Neutrophil (primary cell): ENCODE data around the gene WDR19.

Experiments used
- H3K27ac ChIP-seq: fragments of 200-600 bp; sonication (generic); 2 replicates; pipeline ENCODE4 v1.5.1; 2016; ENCODE audit warnings: mild to moderate bottlenecking, moderate library complexity
- H3K27me3 ChIP-seq: fragments of 200-600 bp; sonication (generic); 2 replicates; pipeline ENCODE4 v1.6.0; 2016; ENCODE audit warnings: mild to moderate bottlenecking
- H3K36me3 ChIP-seq: fragments of 200-600 bp; sonication (generic); 2 replicates; pipeline ENCODE4 v1.5.1; 2017
- H3K4me1 ChIP-seq, 2 experiments: fragments of 200-600 bp in 1 of 2; sonication (generic) in 1 of 2; 1 replicate in 1 of 2; 2 replicates in 1 of 2; pipeline versions ENCODE4 v1.5.1 to v1.6.1; 2013 to 2016; ENCODE audit warnings: low read depth in 1 of 2, low read length in 1 of 2, mild to moderate bottlenecking in 1 of 2, moderate library complexity in 1 of 2; ENCODE audit not compliant: control insufficient read depth in 1 of 2, insufficient read depth in 1 of 2
- H3K4me3 ChIP-seq, 2 experiments: fragments of 200-600 bp in 1 of 2; sonication (generic) in 1 of 2; 1 replicate in 1 of 2; 2 replicates in 1 of 2; pipeline ENCODE4 v1.5.1; 2013 to 2016; ENCODE audit warnings: low read depth in 1 of 2, low read length in 1 of 2, mild to moderate bottlenecking in 1 of 2, moderate library complexity in 1 of 2
- H3K9me3 ChIP-seq: fragments of 200-600 bp; sonication (generic); 2 replicates; pipeline ENCODE4 v1.5.1; 2016
- CTCF ChIP-seq: fragments of 200-600 bp; sonication (generic); IDR thresholded peaks from 2 replicates; pipeline ENCODE4 v1.5.1; 2016; ENCODE audit warnings: antibody characterized with exemption

WDR19 gene

GRCh38 chr4:39157520-39157919 is 24.8 kb upstream of the WDR19 start:
- H3K4me1 ChIP-seq = no peaks in the 10 kb centered on the region
- no peak overlapping the region for H3K4me3 ChIP-seq
- H3K27ac ChIP-seq = no peak overlapping the region
- H3K36me3 ChIP-seq = no peaks in the 10 kb centered on the region
- H3K9me3 ChIP-seq = no peaks in the 10 kb centered on the region
- TF ChIP-seq CTCF = no peak
- H3K27me3 ChIP-seq = no peaks in the 10 kb centered on the region

- no peak for TF ChIP-seq CTCF
- no peak overlapping the region for H3K27ac ChIP-seq
- no peaks in the 10 kb centered on the region for H3K27me3 ChIP-seq
- H3K36me3 ChIP-seq = no peaks in the 10 kb centered on the region
- H3K4me1 ChIP-seq = peaks cover 0 to 6% of the 10 kb centered on the region in 2 experiments
- H3K9me3 ChIP-seq = peaks cover 7% of the 10 kb centered on the region
- H3K4me3 ChIP-seq = no peak overlapping the region
These were observed 16.2 kb upstream of the WDR19 start for GRCh38 chr4:39166177-39166576.

GRCh38 chr4:39166669-39167068 is 15.7 kb upstream of the WDR19 start:
- TF ChIP-seq CTCF = no peak
- Histone ChIP-seq H3K27me3 (no peaks in the 10 kb centered on the region), H3K4me1 (peaks cover 0 to 6% of the 10 kb centered on the region in 2 experiments), H3K36me3 (no peaks in the 10 kb centered on the region), H3K27ac (no peak overlapping the region), H3K4me3 (no peak overlapping the region), H3K9me3 (peaks cover 7% of the 10 kb centered on the region)

GRCh38 chr4:39169426-39169825 is 12.9 kb upstream of the WDR19 start:
- H3K4me3 ChIP-seq = no peak overlapping the region
- H3K9me3 ChIP-seq = peaks cover 7% of the 10 kb centered on the region
- H3K27ac ChIP-seq = no peak overlapping the region
- no peaks in the 10 kb centered on the region for H3K27me3 ChIP-seq
- TF ChIP-seq CTCF = no peak
- no peaks in the 10 kb centered on the region for H3K36me3 ChIP-seq
- peaks cover 0 to 6% of the 10 kb centered on the region in 2 experiments for H3K4me1 ChIP-seq

GRCh38 chr4:39170301-39170700 is 12.0 kb upstream of the WDR19 start:
- no peaks in the 10 kb centered on the region for H3K36me3 ChIP-seq
- no peak overlapping the region for H3K27ac ChIP-seq
- no peaks in the 10 kb centered on the region for H3K27me3 ChIP-seq
- H3K4me1 ChIP-seq = peaks cover 0 to 6% of the 10 kb centered on the region in 2 experiments
- H3K9me3 ChIP-seq = peaks cover 7% of the 10 kb centered on the region
- H3K4me3 ChIP-seq = no peak overlapping the region
- TF ChIP-seq CTCF = no peak

GRCh38 chr4:39178706-39179105 is 3.6 kb upstream of the WDR19 start:
- no peaks in the 10 kb centered on the region for H3K36me3 ChIP-seq
- peaks cover 10% of the 10 kb centered on the region for H3K27me3 ChIP-seq
- peaks cover 12 to 16% of the 10 kb centered on the region in 2 experiments for H3K4me1 ChIP-seq
- no peak overlapping the region for H3K27ac ChIP-seq
- no peaks in the 10 kb centered on the region for H3K9me3 ChIP-seq
- no peak overlapping the region for H3K4me3 ChIP-seq
- no peak for TF ChIP-seq CTCF
